ENCODE results near the gene SHC1.

DNA sequence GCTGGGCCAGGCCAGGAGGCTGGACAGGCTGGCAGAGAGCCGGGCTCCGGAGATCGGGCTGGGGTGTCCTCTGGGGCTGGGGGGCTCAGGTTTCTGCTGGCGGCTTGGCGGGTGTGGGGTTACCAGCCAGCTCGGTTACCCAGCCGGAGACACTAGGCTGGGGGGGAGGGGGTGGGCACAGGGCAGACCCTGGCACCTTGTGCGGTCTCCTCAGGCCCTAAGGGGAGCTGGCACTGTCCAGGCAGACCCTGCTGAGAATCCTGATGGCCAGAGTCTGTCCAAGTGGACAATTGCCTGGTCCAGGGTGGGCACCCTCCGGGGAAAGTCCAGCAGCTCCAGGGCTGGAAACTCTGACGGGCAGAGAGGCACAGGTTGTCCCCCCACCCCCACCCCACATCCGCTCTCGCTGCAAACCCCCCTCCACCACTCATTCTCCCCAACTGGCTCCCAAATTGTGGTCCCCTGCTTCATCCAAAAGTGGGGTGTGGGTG is 38.7 kb upstream of the SHC1 start:
- TF ChIP-seq CTCF (IDR thresholded peaks at IDR 0.05) (no peak), POLR2A (IDR thresholded peaks at IDR 0.05) (no peak), POLR2AphosphoS5 (IDR thresholded peaks at IDR 0.05) (no peak)

Data from gastroesophageal sphincter (tissue), 3 donors.